ENCODE measurements around the gene LMNB1.

DNA sequence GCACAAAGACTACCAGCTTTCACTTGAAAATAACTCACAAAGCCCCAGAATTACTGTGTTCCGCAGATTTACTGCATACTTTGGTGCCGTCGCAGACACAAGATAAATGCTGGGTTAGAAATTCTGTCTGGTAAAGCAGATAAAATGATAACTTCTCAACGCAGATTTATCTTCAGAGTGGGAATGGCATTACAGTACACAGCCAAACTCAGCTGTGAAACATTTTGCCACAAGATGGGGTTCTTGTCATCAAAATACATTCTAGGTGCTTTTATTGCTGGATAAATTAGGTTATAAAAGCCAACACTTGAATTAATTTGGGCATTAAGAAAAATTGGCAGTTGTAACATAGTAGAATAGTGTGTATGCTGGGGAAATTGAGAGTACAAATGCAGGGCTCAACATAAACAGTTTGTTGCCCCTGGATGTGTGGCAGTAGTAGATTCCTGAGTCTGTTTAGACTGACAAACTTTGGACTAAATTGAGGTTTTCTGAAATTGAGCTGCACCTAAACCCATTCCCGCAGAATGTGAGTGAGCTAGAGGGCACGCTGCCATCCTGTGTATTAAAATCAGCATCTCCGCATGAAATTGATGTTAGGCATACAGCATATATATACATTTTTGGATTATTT lies 61.1 kb downstream of the LMNB1 start:
- TF ChIP-seq, protein P1, sequence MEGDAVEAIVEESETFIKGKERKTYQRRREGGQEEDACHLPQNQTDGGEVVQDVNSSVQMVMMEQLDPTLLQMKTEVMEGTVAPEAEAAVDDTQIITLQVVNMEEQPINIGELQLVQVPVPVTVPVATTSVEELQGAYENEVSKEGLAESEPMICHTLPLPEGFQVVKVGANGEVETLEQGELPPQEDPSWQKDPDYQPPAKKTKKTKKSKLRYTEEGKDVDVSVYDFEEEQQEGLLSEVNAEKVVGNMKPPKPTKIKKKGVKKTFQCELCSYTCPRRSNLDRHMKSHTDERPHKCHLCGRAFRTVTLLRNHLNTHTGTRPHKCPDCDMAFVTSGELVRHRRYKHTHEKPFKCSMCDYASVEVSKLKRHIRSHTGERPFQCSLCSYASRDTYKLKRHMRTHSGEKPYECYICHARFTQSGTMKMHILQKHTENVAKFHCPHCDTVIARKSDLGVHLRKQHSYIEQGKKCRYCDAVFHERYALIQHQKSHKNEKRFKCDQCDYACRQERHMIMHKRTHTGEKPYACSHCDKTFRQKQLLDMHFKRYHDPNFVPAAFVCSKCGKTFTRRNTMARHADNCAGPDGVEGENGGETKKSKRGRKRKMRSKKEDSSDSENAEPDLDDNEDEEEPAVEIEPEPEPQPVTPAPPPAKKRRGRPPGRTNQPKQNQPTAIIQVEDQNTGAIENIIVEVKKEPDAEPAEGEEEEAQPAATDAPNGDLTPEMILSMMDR (IDR thresholded peaks at IDR 0.05), result peak in 1 of 3 donors; percentile 21
- TF ChIP-seq POLR2A (IDR thresholded peaks at IDR 0.05), result no peak
